NK-92 treated with Interleukin-12 subunit alpha and Interleukin-12 subunit beta, amount 100 ng/mL, for 24 hours (cell line): Measurements from ENCODE around the gene SLC15A2.
"Not testable (repeated sequence)": the region's sequence is repeated elsewhere in the genome, so short reads cannot be mapped to it uniquely, and the experiment has no call there.

Source experiments
- DNase-seq: peaks from one replicate; lab custom pipeline; 2025; lab: John Stamatoyannopoulos, UW

Gene SLC15A2, protein sequence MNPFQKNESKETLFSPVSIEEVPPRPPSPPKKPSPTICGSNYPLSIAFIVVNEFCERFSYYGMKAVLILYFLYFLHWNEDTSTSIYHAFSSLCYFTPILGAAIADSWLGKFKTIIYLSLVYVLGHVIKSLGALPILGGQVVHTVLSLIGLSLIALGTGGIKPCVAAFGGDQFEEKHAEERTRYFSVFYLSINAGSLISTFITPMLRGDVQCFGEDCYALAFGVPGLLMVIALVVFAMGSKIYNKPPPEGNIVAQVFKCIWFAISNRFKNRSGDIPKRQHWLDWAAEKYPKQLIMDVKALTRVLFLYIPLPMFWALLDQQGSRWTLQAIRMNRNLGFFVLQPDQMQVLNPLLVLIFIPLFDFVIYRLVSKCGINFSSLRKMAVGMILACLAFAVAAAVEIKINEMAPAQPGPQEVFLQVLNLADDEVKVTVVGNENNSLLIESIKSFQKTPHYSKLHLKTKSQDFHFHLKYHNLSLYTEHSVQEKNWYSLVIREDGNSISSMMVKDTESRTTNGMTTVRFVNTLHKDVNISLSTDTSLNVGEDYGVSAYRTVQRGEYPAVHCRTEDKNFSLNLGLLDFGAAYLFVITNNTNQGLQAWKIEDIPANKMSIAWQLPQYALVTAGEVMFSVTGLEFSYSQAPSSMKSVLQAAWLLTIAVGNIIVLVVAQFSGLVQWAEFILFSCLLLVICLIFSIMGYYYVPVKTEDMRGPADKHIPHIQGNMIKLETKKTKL

DNA sequence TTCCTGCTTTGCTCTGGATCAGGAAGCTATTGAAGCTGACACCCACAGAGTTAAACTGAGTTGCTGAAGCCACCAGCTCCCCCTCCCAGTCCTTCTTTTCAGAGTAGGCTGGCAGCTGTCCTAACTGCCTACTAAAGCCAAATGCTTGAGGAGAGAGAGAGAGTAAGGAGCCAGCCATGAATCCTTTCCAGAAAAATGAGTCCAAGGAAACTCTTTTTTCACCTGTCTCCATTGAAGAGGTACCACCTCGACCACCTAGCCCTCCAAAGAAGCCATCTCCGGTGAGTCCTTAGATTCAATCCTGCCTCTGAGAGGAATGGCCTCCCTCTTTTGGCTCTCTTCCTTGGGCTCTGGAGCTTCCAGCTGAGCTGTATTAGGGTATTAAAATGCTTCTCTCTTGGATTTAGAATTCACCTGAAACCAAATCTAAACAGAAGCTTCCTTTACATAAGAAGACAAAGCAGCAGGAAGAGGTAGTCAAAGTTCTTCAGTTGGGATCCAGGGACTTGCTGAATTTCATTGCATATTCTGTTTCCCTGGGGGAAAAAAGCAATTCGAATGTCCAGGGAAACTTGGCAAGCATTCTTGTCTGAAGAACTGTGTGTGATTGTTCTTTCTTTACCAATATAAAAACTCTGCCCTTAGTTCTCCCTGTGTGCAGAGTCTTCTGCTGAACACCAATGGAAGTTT, at the start of gene SLC15A2:
Gene SLC15A2, plus strand, starts transcription at position 101 of the 690 bp plus-strand sequence. Its CDS starts 76 bp downstream, at position 177.
- no peak for DNase-seq

DNA sequence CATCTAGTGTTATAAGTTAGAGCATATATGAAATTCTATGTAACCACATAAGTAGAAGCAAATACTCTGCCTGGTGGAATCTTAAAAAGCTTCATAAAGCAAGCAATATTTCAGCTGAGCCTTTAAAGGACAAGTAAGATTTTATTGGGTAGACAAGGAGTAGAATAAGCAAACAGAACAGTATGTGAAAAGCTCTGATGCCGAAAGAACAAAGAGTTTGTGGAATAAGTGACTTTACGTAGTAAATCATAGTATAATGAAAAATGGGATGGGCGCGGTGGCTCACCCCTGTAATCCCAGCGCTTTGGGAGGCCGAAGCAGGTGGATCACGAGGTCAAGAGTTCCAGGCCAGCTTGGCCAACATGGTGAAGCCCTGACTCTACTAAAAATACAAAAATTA, 49.3 kb upstream of the SLC15A2 start:
- no peak for DNase-seq

DNA sequence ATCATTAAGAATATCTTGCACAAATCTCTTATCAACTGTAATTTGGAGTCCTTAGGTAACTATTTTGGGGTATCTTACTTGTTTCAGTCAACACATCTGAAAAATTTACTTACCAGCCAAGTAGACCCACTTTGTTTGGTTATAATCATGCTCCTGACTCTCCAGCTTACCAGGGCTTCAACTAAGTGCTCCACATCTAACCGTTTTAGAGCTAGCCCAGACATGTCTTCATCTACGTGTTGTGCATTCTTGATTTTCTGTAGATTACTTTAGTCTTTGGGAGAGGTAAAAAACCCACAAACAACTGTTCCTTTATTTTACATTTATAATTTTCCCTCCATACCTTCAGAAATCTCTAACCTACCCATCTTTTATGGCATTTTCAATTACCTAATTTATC, 41.9 kb upstream of the SLC15A2 start:
- no peak for DNase-seq

DNA sequence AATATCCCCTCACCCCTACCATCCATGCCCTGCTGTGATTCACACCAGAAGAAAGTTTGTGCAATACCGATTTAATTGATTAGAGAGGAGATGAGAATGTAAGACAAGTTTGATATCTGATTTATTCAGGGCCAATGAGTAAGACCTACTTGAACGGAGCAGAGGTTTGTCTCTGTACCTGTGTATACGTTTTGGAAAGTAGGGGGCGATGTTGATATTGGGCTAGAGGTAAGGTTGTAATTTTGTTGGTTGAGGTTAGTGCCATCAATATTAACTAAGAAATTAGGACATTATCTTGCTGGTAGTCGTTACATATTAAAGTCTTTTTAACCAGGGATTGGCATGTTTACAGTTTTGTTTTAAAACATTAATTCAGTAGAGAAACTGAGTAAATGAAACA, 38.6 kb upstream of the SLC15A2 start:
- DNase-seq, result no peak

DNA sequence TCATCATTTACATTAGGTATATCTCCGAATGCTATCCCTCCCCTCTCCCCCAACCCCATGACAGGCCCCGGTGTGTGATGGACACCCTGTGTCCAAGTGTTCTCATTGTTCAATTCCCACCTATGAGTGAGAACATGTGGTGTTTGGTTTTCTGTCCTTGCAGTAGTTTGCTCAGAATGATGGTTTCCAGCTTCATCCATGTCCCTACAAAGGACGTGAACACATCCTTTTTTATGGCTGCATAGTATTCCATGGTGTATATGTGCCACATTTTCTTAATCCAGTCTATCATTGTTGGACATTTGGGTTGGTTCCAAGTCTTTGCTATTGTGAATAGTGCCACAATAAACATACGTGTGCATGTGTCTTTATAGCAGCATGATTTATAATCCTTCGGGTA, 36.4 kb upstream of the SLC15A2 start:
- not testable (repeated sequence) for DNase-seq

DNA sequence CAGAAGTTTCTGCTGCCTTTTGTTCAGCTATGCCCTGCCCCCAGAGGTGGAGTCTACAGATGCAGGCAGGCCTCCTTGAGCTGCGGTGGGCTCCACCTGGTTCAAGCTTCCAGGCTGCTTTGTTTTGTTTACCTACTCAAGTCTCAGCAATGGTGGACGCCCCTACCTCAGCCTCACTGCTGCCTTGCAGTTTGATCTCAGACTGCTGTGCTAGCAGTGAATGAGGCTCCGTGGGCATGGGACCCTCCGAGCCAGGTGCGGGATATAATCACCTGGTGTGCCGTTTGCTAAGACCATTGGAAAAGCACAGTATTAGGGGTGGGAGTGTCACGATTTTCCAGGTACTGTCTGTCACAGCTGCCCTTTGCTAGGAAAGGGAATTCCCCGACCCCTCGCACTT, 31.0 kb upstream of the SLC15A2 start:
- not testable (repeated sequence) for DNase-seq

DNA sequence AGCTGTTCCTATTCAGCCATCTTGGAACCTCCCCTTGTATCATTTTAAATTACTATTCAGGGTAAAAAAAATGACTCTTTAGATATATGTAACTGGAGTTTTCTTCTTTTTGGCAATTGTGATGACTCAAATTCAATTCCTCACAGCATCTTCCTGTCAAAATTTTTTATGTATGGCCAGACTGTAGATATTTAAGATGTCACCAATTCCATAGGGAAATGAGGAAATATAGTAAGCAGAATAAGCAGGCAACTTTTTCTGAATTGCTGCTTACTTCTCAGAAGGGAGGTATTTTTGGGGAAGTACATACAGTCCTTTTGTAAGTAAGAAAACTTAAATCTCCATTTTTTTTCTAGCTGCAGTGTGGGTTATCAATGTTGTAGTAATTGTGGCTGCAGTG, 30.4 kb upstream of the SLC15A2 start:
- DNase-seq, result no peak

DNA sequence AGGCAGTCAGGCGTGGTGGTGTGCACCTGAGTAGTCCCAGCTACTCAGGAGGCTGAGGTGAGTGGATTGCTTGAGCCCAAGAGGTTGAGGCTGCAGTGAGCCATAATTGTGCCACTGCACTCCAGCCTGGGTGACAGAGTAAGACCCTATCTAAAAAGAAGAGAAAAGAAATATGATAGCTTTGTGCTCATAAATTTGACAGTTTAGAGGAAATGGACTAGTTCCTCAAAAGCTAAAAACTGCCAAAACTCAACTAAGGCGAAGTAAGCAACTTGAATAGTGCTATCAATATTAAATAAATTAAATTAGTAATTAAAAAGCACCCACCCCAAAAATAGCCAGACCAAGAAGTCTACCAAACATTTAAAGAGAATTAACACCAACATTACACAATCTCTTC, 24.5 kb upstream of the SLC15A2 start:
- no peak for DNase-seq

DNA sequence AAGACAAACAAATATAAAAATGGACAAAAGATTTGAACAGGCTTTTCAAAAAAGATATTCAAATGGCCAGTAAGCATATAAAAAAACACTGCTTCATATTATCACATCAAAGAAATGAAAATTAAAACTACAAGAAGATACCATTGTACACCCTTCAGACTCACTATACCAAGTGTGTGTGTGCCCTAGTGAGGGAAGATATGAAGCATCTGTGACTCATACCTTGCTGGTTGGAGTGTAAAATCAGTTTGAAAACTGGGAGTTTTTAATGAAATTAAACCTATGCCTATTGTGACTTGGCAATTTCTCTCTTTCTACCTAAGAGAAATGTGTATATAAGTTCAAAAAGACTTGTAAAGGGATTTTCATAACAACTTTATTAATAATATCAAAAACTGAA, 23.5 kb upstream of the SLC15A2 start:
- no peak for DNase-seq

DNA sequence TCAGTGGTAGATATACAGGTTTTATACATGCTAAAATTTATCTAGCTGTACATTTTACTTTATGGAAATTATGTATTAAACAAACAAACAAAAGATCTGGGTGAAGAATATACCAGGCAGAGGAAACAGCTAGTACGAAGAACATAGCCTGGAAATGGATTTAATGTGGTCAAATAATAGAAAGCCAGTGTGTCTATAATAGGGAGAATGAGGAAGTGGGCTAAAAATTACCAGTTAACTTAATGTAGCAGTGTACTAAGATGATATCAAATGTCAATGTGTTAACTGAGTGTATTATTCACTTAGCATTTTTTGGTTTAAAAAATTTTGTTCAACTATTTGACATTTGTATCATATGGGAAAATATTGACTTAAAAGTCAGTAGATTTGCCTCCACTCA, 22.8 kb upstream of the SLC15A2 start:
- DNase-seq, result no peak

DNA sequence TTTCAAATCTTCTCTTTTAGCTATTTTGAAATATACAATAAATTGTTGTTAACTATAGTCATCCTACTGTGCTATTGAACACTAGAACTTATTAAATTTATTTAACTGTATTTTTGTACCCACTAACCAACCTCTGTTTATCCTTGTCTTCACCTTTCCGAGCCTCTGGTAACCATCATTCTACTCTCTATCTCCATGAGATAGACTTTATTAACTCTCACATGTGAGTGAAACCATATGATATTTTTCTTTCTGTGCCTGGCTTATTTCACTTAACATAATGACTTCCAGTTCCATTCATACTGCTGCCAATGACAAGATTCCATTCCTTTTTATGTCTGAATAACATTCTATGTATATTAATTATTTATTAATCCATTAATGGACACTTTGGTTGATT, 15.8 kb upstream of the SLC15A2 start:
- DNase-seq, result no peak

DNA sequence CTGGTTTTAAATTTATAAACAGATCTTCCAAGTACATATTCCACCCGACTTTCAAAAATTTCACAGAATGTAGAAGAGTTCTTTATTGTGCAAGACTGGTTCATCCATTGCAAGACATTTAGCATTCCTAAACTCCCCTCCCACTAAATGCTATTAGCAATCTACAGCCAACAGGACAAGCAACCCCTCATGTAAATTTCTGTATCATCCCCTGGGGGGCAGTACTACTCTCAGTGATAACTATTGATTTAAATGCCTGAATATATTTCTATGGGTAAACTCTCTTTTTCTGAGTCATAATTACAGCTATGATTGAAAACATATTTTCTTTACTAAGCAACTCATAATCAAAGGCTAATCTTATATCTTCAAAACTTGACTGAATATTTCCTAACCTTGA, 10.7 kb upstream of the SLC15A2 start:
- DNase-seq, result no peak

DNA sequence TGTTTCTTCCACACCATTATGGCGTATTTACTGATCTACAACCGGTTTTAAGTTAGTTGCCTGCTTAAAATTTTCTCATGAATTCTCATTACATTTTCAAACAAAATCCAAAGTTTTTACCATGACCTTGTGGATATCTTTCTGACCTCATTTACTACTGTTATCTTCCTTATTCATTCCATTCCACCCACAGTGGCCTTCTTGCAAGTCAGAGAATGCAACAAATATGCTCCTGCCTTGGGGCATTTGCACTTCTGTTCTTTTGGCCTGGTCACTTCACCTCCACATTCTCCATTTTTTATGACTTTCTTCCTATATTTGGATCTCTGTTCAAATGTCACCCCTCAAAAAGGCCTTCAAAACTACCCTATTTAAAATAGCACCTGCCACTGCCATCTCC, 8.8 kb upstream of the SLC15A2 start:
- DNase-seq, result no peak

DNA sequence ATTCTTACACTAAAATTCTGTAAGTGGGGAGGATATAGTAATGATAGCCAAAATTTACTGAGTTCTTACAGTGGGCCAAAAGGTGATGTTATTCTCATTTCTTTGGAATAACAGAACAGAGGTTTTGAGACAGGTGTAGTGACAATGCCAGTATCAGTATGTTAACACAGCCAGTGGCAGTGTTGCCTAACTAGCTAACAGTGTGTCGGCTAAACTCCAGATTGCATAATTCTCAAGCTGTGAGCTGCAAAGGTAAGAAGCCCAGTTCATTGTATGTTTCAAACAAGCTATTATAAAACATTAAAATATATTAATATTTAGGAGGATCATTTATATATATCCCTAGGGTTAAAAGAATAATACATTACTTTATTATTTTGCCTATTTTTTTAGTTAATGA, 920 bp downstream of the SLC15A2 start:
- DNase-seq, result no peak

DNA sequence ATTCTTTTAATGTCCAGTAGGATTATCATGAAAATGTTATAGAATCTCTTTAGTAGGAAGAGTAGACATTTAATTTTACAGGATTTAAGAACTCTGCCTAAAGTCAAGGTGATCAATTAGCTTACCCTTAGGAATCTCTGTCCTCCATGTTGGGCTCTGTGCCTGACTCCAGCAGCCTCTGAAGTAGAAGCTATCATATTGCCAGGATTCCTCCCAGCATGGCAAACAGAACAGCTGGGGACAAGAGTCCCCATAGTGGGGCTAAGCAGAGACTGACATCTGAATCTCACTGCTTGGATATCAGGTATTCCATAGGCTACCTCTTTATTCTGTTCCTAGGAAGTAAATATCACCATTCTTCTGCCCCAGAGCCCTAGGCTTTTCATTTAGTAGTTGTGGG, 1.5 kb downstream of the SLC15A2 start:
- DNase-seq, result no peak

DNA sequence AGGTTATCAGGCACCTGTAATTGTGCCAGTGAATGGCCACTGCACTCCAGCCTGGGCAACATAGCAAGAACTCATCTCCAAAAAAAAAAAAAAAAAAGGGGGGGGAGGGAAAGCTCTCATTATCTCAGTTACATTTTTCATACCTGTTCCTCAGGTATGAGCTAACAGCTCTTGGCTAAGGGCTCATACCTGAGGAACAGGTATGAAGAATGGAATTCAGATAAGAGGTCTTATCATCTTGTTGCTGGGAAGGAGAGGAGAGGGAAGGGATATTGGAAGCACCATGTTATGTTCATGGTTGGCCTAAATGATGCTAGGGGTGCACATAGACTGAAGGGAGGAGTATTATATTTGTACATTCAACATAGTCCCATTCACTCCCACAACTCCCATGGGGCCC, 2.6 kb downstream of the SLC15A2 start:
- no peak for DNase-seq

DNA sequence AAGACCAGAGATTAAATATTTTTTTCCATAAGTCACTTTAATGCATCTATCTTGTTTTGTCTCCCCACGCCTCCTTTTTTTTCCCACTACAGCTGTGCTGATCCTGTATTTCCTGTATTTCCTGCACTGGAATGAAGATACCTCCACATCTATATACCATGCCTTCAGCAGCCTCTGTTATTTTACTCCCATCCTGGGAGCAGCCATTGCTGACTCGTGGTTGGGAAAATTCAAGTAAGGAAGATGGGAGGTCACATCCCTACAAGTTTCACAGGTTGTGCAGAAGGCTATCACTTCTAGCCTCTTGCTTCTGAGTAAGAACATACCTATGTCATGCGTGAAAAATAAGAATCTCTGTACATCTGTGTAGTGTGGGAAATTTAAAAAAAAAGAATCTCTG, 3.1 kb downstream of the SLC15A2 start:
- no peak for DNase-seq

DNA sequence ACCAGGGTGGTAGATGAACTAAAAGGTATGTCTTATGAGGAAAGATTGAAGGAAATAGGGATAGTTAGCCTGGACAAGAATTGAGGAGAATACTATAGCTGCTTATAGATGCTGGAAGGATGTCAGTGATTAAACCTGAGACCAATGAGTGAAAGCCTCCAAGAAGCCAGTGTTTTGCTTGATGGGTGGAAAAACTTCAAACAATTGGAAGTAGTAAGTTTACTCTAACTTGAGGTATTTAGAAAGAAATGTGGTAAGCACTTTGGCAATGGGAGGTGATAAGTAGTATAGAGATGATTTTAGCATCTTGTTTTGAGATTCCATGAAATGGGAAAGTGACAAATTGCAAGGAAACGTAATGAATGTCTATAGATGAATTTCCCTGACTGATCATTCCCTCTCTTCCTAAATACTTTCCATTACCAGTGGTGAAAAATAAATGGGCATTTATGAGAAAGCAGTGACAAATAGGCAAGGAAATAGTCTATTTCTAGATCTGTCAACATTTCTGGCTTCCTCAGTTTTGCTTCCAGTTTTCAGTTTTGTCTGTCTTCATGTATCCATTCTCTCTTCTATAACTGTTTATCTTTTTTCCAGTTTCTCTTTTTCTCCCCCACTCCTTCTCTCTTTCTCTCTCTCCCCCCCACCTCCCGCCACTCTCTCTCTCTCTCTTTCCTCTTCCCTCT, 19.2 kb downstream of the SLC15A2 start:
- no peak for DNase-seq

DNA sequence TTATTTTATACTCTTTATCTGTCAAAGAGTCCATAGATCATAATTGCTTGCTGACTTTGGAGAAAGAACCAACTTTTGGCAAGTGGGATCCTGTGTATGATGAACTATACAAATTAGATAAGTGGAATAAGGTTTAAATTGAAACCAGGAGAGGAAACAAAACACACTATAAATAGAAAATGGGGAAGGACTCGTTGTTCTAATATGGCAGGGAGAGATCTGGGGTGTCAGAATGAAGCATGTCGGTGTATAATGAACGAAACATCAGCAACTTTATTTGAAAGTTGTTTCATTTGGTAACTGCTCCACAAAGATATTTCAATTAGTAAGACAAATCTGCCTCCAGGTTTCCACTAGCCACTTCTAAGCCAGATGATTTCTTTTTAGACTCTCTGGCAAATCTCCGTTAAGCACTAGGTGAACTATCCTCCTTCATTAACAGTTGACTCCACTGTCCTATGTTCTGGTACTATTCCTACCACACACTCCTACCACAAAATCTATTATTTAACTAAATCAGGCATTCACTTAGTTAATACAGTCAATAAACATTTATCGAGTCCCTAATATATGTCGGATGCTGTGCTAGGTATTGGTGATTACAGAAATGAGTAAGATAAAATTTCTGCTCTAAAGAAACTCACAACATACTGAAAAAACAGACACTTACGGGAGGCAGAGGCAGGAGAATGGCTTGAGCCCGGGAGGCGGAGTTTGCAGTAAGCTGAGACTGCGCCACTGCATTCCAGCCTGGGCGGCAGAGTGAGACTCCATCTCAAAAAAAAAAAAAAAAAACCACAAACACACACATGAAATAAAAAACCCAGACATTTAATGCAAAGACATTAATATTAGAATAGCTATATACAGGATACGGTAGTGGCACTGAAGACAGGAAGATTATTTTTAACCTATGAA, 20.1 kb downstream of the SLC15A2 start:
- no peak for DNase-seq

DNA sequence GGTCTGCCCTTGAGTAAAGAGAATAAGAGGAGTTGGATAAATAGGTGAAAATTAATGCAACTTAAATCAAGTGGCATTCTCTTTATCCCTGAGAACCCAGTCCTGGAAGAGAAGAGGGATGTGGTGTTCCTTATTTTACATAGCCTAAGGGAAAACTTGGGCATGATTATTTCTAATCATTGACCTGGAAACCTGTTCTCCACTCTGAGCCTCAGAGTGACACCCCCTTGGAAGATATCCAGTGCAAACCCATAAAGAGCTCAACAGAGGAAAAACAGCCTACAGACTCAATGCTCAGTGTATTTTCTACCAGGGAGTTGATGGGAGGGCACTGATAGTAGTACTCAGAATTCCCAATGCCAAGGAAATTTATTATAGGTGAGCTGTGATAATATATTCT, 22.0 kb downstream of the SLC15A2 start:
- DNase-seq, result no peak

DNA sequence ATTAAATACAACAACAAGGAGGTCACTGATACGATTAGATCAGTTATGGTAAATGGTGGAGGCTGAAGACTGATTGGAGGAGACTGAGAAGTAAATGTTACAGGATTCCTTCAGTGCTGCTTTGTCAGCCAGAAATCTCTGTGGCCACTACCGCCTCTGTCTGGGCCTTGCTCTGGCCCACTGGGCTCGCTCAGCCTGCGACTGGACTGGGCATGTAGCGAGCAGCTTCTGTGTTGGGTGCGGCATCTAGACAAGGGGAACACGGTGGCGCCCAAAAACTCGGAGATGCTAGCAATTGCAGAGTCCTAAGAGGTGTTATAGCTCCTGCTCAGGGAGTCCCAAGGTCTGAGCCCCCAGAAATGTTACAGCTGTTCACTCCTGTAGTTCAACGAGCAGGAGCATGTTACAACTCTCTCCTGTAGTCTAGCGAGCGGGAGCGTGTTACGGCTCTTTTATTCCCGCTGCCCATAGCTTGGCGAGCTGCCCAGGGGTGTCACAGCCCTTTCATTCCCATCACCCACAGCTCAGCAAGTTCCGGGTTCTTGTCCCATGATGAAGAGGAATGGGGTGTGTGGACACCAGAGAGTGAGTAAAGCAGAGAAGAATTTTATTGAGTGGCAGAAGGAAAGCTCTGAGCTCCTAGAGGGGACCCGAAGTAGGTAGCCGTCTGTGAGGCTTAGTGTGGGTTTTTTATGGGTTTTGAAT, 24.7 kb downstream of the SLC15A2 start:
- no peak for DNase-seq
